Stimulated activated CD8-positive, alpha-beta memory T cell treated with anti-CD3 and anti-CD28 coated beads, Interleukin-7, amount 100 ng/mL, for 48 hours (primary cell): ENCODE data around the gene RNLS.

ENCODE experiments used
- DNase-seq, 2 donors: peaks; one replicate each; pipeline ENCODE4 v3.0.0-alpha.2; 2020; ENCODE audit warnings: low read depth in 1 of 2; ENCODE audit errors: extremely low read depth in 1 of 2

RNLS gene

GRCh38 chr10:88553116-88553752 is 29.9 kb downstream of the RNLS start:
- peak in 1 of 2 donors; percentile 1 for DNase-seq

DNA sequence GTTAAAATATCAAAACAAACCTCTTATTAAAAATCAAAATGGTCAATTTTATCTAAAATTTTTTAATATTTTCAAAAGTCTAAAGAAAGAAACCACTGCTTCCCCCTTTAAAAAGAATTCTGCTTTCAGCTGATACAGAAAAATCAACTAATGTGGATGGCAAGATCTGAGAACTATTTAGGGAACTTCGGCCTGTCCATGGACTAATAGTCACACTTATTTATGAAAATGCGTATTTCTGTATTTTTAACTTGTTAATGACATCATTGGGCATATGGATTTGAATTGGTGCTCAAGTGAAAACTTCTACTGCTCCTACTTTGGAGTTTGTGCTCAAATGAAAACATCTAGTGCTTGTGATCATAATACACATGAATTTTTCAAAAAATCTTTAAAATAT is 31.9 kb downstream of the RNLS start:
- no peak for DNase-seq

GRCh38 chr10:88546497-88546896 is 36.6 kb downstream of the RNLS start:
- no peak for DNase-seq

- DNase-seq, result no peak
These were observed 37.8 kb downstream of the RNLS start for GRCh38 chr10:88545359-88545758.

GRCh38 chr10:88544140-88544870 is 38.8 kb downstream of the RNLS start:
- DNase-seq, result no peak

- DNase-seq, result no peak
These were observed 40.6 kb downstream of the RNLS start for GRCh38 chr10:88542522-88542921.

DNA sequence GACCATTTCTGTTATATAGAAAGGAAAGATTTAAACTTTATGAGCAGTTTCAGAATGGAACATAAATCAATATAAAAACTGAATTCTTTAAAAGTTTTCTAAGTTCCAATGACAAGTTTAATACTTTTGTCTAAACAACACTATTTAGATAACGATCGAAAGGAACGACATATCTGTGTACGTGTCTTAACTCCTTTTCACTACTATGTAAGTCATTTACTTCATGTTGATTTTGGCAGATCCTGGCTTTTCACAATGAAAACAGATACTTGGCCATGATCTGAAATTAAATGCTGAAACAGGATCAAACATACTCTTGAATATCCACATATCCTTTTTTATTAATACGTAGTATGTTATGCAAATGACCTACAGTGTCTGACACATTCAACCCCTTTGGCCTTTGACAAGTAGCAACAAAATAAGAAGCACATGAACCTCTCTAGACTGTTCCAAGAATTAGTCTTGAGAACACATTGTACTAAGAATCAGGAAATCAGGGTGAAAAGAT is 41.9 kb downstream of the RNLS start:
- no peak for DNase-seq

DNA sequence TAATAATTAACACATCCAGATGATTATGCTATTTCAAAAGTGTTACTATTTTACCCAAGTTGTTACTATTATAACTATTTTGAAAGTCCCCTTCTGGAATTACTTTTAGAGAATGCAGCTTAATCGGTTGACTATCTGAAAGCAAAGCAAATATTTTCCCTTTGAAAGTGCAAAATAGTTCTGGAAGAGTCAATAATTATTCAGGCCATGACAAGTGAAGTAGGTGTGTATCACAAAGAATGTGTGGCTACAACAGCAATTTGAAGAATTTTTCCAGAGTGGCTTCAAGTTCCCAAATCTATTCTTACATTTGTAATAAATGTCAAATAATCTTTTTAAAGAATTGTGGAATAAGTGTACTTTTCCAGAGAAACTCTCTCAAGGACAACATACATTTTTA is 42.8 kb downstream of the RNLS start:
- DNase-seq, result no peak

DNA sequence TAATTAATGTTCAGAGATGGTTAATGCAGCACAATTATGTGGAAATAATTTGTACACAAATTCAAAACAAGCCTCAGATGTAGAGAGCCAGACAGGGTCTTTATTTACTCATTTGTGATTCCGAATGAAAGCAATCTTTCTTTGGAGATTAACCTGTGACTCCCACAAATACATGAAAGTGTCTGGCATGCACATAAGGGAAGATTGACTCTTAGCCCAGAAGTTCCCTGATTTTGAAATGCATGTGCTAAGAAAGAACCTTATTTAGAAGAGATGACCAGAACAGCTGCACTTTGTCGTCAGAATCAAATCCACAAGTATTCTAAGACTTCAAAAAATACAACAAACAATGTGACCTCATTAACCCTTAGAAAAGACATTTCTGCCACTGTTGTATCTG is 45.1 kb downstream of the RNLS start:
- DNase-seq, result no peak

GRCh38 chr10:88537322-88537721 is 45.8 kb downstream of the RNLS start:
- DNase-seq, result no peak

- no peak for DNase-seq
These were observed 46.7 kb downstream of the RNLS start for GRCh38 chr10:88536437-88536836.

DNA sequence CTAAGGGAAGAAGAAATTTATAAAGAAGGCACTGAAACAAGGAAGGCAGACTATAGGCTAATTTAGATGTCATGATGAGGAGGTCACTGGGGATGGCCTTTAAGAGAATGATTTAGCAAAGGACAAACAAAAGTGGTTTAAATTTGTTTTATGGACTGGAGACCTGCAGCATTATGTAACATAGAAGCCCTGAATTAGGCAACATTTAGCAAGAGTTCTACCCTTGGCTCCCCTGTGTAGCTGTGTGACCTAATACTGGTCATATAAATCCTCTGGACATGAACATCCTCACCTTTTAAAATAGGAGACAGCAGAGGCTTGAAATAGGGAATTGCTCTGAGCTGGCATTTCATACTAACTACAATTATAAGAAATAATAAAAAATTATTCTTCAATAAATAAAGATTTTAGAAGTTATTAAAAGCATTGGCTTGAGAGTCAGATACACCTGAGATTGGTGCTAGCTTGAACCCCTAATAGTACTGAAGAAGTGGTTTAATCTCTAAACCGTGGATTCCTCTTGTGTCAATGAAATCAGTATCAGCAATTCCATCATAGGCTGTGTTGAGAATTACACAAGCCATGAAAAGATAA is 48.9 kb downstream of the RNLS start:
- DNase-seq, result no peak

GRCh38 chr10:88531392-88532052 is 51.6 kb downstream of the RNLS start:
- no peak for DNase-seq

DNA sequence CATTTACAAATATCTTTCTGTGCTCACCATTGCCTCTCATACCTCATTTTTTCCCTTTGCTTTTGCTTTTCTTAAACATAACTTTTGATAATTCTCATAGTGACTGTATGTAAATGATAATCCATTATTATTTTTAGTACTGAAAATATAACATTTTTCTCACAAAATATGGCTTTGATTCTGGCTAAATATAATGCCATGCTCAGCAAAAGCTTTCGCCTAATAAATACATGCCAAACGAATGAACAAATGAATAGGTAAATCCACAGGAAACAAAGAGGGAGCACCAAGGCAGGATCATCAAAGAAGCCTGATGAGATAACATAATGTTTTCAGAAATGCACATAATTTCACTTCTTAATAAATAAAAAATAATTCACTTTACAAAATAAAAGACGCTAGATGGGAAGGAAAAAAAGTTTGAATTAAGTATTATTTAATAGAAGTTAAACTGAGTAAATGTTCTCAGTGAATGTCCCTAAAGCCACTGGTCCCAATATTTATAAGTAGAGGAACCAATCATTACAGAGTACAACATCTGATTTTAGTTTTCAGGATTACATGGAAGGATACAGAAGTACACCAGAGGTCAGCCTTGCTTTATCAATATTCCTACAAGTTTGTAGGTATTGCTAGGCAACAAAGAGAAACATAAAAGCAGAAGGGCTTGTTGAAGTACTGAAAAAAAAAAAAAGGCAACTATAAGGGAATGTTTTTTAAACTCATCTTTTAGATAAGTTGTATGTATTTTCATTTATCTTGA is 52.3 kb downstream of the RNLS start:
- DNase-seq, result no peak

- no peak for DNase-seq
These were observed 53.0 kb downstream of the RNLS start for GRCh38 chr10:88530093-88530492.

- no peak for DNase-seq
These were observed 54.1 kb downstream of the RNLS start for GRCh38 chr10:88528806-88529570.

DNA sequence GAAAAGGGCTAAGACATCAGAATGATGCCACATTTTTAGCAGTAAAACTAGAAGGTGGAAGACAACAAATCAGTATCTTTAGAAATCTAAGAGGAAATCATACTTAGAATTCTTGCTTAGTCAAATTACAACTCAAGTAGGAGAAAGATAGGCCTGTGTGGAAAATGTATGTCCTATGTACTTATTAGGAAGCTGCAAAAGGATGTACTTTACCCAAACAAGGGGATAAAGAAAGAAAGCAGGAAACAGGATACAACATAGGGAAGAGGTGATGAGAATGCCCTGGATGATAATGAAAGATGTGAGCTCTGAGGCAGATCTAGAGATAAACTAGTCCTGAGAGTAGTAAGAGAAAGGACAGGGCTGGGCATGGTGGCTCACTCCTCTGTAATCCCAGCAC is 54.9 kb downstream of the RNLS start:
- no peak for DNase-seq

DNA sequence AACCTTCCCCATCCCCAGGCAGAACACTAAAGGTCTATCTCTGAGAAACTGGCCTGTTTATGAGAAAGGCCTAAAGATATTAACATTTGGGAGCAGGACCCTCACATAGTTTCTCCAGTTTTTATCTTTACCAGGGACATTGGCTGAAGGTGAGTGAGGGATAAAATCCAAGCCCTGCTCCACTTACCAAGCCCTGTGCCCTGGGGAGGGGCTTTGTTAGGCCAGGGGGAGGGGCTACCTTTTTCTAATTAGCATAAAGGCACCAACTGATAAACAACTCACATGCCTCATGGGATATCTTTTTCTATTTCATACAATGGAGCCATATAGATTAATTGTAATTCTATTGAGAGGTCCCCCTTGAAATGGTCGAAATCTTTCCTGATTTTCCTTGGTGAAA is 55.9 kb downstream of the RNLS start:
- no peak for DNase-seq

DNA sequence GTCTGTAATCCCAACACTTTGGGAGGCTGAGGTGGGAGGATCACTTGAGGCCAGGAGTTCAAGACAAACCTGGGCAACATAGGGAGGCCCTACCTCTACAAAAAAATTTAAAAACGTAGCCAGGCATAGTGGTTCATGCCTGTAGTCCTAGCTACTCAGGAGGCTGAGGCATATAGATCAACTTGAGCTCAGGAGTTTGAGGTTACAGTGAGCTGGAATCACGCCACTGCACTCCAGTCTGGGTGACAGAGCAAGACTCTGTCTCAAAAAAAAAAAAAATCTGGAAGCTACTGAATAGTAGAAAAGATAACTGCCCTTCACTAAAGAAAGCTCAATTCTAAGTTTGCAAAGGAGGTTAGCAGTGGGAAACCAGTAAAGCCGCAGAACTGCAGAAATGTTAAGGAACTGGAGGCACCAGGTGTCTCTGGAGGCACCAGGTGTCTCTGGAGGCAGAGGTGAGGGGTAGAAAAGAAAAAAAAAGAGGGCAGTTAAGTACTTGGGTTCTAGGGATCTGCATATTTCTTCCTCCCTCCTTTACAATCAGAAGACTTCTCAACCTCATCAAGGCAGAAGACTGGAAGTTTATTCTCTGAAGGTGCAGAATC is 56.5 kb downstream of the RNLS start:
- no peak for DNase-seq
